ENCODE measurements around the gene MLIP. TPM values are rescaled to one million over a fixed set of nuclear protein-coding genes. Genes with fewer than 3 reads are reported as not detected.

MLIP gene
- total RNA-seq, 1 experiment from 2014 or later = not detected

GRCh38 chr6:54195637-54196036 is 84.4 kb downstream of the MLIP start:
- Histone ChIP-seq H3K27me3 (ENCODE audit: control insufficient read depth, insufficient read depth, low read length) (no peaks in the 10 kb centered on the region), H3K36me3 (ENCODE audit: control insufficient read depth, insufficient read depth, low read length) (no peaks in the 10 kb centered on the region), H3K27ac (ENCODE audit: low read length) (no peak overlapping the region), H3K4me3 (ENCODE audit: low read depth in 2 of 2, low read length in 2 of 2) (no peak overlapping the region), H3K9me3 (ENCODE audit: control insufficient read depth, insufficient read depth, low read depth, low read length) (no peaks in the 10 kb centered on the region), H3K4me1 (ENCODE audit: control insufficient read depth, insufficient read depth, low read length) (no peaks in the 10 kb centered on the region)
- in situ Hi-C loops (cut with HindIII; ENCODE audit: low pct_unique_long_range_greater_than_20kb, low sequenced_read_pairs) = no loop called here
- ATAC-seq (no peak), DNase-seq (ENCODE audit: low read depth, low spot score) (no peak)
- ChIA-PET CTCF (no interaction called here), POLR2A (no interaction called here)
- TF ChIP-seq REST (IDR thresholded peaks at IDR 0.05; ENCODE audit: insufficient read depth in 1 of 2, low read depth in 2 of 2, low read length in 1 of 2) = no peak
- TF ChIP-seq CTCF (IDR thresholded peaks at IDR 0.05) = no peak
- no peak for TF ChIP-seq SIN3A (IDR thresholded peaks at IDR 0.05; ENCODE audit: borderline replicate concordance, insufficient read depth, low read depth, low read length)
- no peak for TF ChIP-seq TCF7L2 (IDR thresholded peaks at IDR 0.05; ENCODE audit: low read depth, low read length)
- no peak for TF ChIP-seq POLR2AphosphoS5 (IDR thresholded peaks at IDR 0.05; ENCODE audit: low read depth, low read length)
- intact Hi-C loops (cut with micrococcal nuclease; ENCODE audit: unreplicated experiment) = no loop called here
- no TSS peak for BruUV-seq (replicated peaks)

GRCh38 chr6:54196905-54197304 is 85.7 kb downstream of the MLIP start:
- Histone ChIP-seq H3K27ac (ENCODE audit: low read length) (no peak overlapping the region), H3K27me3 (ENCODE audit: control insufficient read depth, insufficient read depth, low read length) (no peaks in the 10 kb centered on the region), H3K4me3 (ENCODE audit: low read depth in 2 of 2, low read length in 2 of 2) (no peak overlapping the region), H3K36me3 (ENCODE audit: control insufficient read depth, insufficient read depth, low read length) (no peaks in the 10 kb centered on the region), H3K9me3 (ENCODE audit: control insufficient read depth, insufficient read depth, low read depth, low read length) (no peaks in the 10 kb centered on the region), H3K4me1 (ENCODE audit: control insufficient read depth, insufficient read depth, low read length) (no peaks in the 10 kb centered on the region)
- POLR2A ChIA-PET = no interaction called here
- in situ Hi-C loops (cut with HindIII; ENCODE audit: low pct_unique_long_range_greater_than_20kb, low sequenced_read_pairs) = no loop called here
- ATAC-seq (no peak), DNase-seq (ENCODE audit: low read depth, low spot score) (no peak)
- TF ChIP-seq REST (IDR thresholded peaks at IDR 0.05; ENCODE audit: insufficient read depth in 1 of 2, low read depth in 2 of 2, low read length in 1 of 2) (no peak), CTCF (IDR thresholded peaks at IDR 0.05) (no peak), SIN3A (IDR thresholded peaks at IDR 0.05; ENCODE audit: borderline replicate concordance, insufficient read depth, low read depth, low read length) (no peak), TCF7L2 (IDR thresholded peaks at IDR 0.05; ENCODE audit: low read depth, low read length) (no peak), POLR2AphosphoS5 (IDR thresholded peaks at IDR 0.05; ENCODE audit: low read depth, low read length) (no peak)
- intact Hi-C loops (cut with micrococcal nuclease; ENCODE audit: unreplicated experiment) = no loop called here
- CTCF ChIA-PET = no interaction called here
- BruUV-seq (replicated peaks) = no TSS peak
